Measurements from ENCODE around the gene SYPL1. TPM values are rescaled to one million over a fixed set of nuclear protein-coding genes. Genes with fewer than 3 reads are reported as not detected.

SYPL1 gene
- total and polyA plus RNA-seq, 2 donors (not counting 3 experiments of a cell fraction or from before 2014, with no cell fraction given): 59.8 to 67.1 TPM

DNA sequence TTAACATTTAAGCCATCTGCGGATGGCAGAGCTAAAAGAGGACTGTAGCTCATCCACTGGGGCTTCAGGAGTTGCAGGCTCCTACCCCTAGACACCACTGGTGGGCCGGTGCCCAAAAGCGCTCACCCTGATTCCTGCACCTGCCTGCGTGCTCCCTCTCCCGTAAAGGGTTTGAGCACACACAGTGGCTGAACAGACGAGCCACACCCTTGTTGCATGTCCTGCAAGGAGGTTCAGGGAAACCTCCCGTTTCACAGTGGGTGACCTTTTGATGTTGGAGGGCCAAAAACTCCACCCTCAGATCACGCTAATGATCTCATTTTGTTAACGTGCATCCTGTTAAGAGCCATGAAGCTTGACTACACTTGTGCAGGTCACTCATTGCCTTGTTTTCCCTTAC is 37.9 kb downstream of the SYPL1 start:
- H3K27ac ChIP-seq (ENCODE audit: insufficient read depth, low read depth, low read length): no peak overlapping the region
- H3K79me2 ChIP-seq (ENCODE audit: control insufficient read depth, insufficient read depth, low read length): no peaks in the 10 kb centered on the region
- no peak overlapping the region for H2AFZ ChIP-seq (ENCODE audit: low read depth, low read length)
- no peaks in the 10 kb centered on the region for H3K27me3 ChIP-seq (ENCODE audit: control insufficient read depth in 2 of 2, insufficient read depth in 2 of 2, low read length in 2 of 2)
- H4K20me1 ChIP-seq (replicated peaks; ENCODE audit: control insufficient read depth, extremely low read depth, insufficient read depth, low read length): no peaks in the 10 kb centered on the region
- no TSS peak for BruUV-seq (replicated peaks)
- FAIRE-seq (no peak), DNase-seq (ENCODE audit: low read depth, low spot score) (no peak)
- CTCF ChIA-PET: no interaction called here
- H3K36me3 ChIP-seq (ENCODE audit: control insufficient read depth in 2 of 2, extremely low read depth in 1 of 2, insufficient read depth in 2 of 2, low read length in 2 of 2): no peaks in the 10 kb centered on the region
- TF ChIP-seq, protein P1, sequence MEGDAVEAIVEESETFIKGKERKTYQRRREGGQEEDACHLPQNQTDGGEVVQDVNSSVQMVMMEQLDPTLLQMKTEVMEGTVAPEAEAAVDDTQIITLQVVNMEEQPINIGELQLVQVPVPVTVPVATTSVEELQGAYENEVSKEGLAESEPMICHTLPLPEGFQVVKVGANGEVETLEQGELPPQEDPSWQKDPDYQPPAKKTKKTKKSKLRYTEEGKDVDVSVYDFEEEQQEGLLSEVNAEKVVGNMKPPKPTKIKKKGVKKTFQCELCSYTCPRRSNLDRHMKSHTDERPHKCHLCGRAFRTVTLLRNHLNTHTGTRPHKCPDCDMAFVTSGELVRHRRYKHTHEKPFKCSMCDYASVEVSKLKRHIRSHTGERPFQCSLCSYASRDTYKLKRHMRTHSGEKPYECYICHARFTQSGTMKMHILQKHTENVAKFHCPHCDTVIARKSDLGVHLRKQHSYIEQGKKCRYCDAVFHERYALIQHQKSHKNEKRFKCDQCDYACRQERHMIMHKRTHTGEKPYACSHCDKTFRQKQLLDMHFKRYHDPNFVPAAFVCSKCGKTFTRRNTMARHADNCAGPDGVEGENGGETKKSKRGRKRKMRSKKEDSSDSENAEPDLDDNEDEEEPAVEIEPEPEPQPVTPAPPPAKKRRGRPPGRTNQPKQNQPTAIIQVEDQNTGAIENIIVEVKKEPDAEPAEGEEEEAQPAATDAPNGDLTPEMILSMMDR (IDR thresholded peaks at IDR 0.05; ENCODE audit: extremely low read depth in 1 of 2, insufficient read depth in 1 of 2, low read depth in 1 of 2, low read length in 2 of 2): no peak
- TF ChIP-seq JUN (IDR thresholded peaks at IDR 0.05; ENCODE audit: borderline replicate concordance, insufficient read depth, insufficient read length, low read depth) (no peak), GATA2 (IDR thresholded peaks at IDR 0.05; ENCODE audit: insufficient read depth, insufficient read length, low read depth, low read length) (no peak), EZH2 (IDR thresholded peaks at IDR 0.05; ENCODE audit: borderline replicate concordance, low read depth, low read length, severe bottlenecking) (no peak), POLR2AphosphoS5 (IDR thresholded peaks at IDR 0.05; ENCODE audit: insufficient read depth, low read depth, low read length) (no peak), MYC (IDR thresholded peaks at IDR 0.05; ENCODE audit: low read depth, low read length) (no peak), FOS (IDR thresholded peaks at IDR 0.05; ENCODE audit: borderline replicate concordance, insufficient read depth, low read length) (no peak), POLR2A (IDR thresholded peaks at IDR 0.05; ENCODE audit: low read depth, low read length) (no peak)
- TF ChIP-seq, protein P2, sequence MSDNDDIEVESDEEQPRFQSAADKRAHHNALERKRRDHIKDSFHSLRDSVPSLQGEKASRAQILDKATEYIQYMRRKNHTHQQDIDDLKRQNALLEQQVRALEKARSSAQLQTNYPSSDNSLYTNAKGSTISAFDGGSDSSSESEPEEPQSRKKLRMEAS (IDR thresholded peaks at IDR 0.05; ENCODE audit: insufficient read depth, insufficient read length): no peak
- H3K4me2 ChIP-seq (ENCODE audit: insufficient read depth, low read length): no peak overlapping the region
- no peaks in the 10 kb centered on the region for H3K9me3 ChIP-seq (replicated peaks; ENCODE audit: control insufficient read depth, insufficient read depth, low read length)
- intact Hi-C loops (cut with micrococcal nuclease) (no loop called here), dilution Hi-C loops (cut with MboI; ENCODE audit: extremely low pct_ligation_motif_present, low sequenced_read_pairs) (loop anchor here (25.0 kb wide), 1 partner anchor 88 kb away; no protein-coding TSS in a partner anchor)
- peaks cover 20% of the 10 kb centered on the region for H3K4me1 ChIP-seq (ENCODE audit: control insufficient read depth, extremely low read depth, insufficient read depth, low read length)
- no peaks in the 10 kb centered on the region for H3K9me1 ChIP-seq (replicated peaks; ENCODE audit: control insufficient read depth, extremely low read depth, insufficient read depth, low read length)
- H3K4me3 ChIP-seq (replicated peaks in 1 of 3; ENCODE audit: insufficient read depth in 1 of 3, low read depth in 1 of 3, low read length in 3 of 3): no peak overlapping the region
- H3K9ac ChIP-seq (replicated peaks; ENCODE audit: extremely low read depth, insufficient read depth, low read length): no peak overlapping the region
- POLR2A ChIA-PET: no interaction called here

Measured in endothelial cell of umbilical vein (primary cell).